ENCODE results near the gene ECEL1.
"Not testable (repeated sequence)": the region's sequence is repeated elsewhere in the genome, so short reads cannot be mapped to it uniquely, and the experiment has no call there.

The ECEL1 gene

DNA sequence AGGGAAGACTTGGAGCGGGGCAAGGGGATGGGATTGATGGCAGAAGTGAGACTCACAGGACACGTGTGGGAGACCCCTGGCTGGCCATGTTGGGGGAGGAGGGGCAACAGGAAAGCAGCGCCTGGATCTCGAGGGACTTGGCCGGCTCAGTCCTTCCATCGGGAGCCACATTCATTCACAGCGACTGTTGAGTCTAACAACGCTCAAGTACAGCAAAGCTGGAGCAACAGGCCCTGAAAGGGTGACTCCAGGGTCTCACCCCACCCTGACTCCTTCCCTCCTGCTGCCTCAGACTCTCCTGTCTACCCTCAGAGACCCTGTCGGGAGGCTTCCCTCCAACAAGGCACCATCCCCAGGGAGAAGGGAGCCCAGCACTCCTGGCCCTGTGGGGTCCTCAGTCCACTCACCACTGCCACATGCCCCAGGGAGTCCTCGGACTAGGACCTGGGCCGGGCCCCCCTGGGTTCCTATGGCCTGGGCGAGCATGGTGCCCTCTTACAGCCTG is 46.4 kb downstream of the ECEL1 start:
- TF ChIP-seq, protein P1, sequence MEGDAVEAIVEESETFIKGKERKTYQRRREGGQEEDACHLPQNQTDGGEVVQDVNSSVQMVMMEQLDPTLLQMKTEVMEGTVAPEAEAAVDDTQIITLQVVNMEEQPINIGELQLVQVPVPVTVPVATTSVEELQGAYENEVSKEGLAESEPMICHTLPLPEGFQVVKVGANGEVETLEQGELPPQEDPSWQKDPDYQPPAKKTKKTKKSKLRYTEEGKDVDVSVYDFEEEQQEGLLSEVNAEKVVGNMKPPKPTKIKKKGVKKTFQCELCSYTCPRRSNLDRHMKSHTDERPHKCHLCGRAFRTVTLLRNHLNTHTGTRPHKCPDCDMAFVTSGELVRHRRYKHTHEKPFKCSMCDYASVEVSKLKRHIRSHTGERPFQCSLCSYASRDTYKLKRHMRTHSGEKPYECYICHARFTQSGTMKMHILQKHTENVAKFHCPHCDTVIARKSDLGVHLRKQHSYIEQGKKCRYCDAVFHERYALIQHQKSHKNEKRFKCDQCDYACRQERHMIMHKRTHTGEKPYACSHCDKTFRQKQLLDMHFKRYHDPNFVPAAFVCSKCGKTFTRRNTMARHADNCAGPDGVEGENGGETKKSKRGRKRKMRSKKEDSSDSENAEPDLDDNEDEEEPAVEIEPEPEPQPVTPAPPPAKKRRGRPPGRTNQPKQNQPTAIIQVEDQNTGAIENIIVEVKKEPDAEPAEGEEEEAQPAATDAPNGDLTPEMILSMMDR (IDR thresholded peaks at IDR 0.05), result no peak
- no peaks in the 10 kb centered on the region for H3K4me1 ChIP-seq (ENCODE audit: control insufficient read depth in 1 of 2, insufficient read depth in 1 of 2, low read depth in 1 of 2, low read length in 1 of 2)
- no peaks in the 10 kb centered on the region for H3K36me3 ChIP-seq
- peaks cover 4% of the 10 kb centered on the region for H3K27me3 ChIP-seq
- H3K4me3 ChIP-seq (ENCODE audit: low read depth in 1 of 2, low read length in 1 of 2), result no peak overlapping the region
- no peak overlapping the region for H3K27ac ChIP-seq
- H3K9me3 ChIP-seq, result no peaks in the 10 kb centered on the region

DNA sequence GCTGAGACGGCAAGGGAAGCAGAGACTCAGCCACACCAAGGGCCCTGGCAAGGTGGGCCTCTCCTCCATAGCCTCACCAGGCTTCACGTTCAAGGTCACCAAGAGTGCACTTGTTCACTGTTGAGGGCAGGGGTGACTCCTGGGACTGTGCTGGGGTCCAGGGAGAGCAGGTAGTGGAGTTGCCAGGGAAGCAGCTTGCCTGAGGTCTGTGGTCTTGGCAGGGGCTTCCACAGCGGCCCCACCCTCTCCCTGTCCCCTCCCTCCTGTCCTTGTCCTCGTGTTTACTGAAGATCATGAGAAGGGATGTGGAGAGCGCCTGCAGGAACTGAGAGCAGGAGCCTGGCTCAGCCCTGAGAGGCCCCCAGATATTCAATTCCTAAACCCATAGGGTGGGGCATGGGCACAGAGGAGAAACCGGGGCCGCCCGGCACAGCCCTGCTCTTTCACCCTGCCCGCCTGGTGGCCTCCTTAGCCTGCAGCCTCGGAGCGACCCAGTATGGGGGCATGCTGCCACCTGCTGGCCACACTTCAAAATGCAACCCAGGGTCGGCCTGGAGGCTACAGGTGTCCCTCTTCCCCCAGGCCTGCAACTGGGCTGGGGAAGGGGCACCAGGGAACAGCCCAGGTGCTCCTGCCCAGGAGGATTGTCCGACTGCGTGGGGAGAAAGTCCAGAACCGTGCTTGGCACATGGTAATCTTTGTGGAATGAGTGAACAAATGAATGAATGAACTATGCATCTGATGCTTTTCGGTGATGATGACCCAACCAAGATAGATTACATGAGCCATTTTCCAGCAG is 47.2 kb downstream of the ECEL1 start:
- not testable (repeated sequence) for H3K9me3 ChIP-seq; H3K4me3 ChIP-seq (ENCODE audit: low read depth in 1 of 2, low read length in 1 of 2); H3K36me3 ChIP-seq; H3K4me1 ChIP-seq (ENCODE audit: control insufficient read depth in 1 of 2, insufficient read depth in 1 of 2, low read depth in 1 of 2, low read length in 1 of 2); H3K27ac ChIP-seq; H3K27me3 ChIP-seq
- TF ChIP-seq, protein P1 (IDR thresholded peaks at IDR 0.05), result peak; percentile 82

DNA sequence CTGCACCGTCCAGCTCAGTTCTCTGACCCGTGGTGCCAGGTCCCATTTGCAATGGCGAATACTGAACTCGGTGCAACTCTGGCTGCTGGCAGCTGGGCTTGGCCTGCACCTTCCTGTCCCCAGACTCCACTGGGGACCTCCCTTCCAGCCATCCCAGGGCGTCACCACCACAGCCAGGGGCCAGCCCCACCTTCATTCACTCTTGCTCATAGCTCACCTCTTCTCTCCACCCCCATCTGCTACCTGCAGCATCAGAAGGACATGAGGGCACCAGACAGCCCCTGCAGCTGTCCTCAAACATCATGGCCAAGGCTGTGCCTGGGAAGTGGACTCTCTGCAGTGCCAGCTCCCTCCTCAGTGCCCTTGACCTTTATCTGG is 47.9 kb downstream of the ECEL1 start:
- TF ChIP-seq, protein P1 (IDR thresholded peaks at IDR 0.05), result no peak
- Histone ChIP-seq H3K4me1 (ENCODE audit: control insufficient read depth in 1 of 2, insufficient read depth in 1 of 2, low read depth in 1 of 2, low read length in 1 of 2) (no peaks in the 10 kb centered on the region), H3K36me3 (no peaks in the 10 kb centered on the region), H3K9me3 (no peaks in the 10 kb centered on the region), H3K27me3 (peaks cover 4% of the 10 kb centered on the region), H3K4me3 (ENCODE audit: low read depth in 1 of 2, low read length in 1 of 2) (no peak overlapping the region), H3K27ac (no peak overlapping the region)

DNA sequence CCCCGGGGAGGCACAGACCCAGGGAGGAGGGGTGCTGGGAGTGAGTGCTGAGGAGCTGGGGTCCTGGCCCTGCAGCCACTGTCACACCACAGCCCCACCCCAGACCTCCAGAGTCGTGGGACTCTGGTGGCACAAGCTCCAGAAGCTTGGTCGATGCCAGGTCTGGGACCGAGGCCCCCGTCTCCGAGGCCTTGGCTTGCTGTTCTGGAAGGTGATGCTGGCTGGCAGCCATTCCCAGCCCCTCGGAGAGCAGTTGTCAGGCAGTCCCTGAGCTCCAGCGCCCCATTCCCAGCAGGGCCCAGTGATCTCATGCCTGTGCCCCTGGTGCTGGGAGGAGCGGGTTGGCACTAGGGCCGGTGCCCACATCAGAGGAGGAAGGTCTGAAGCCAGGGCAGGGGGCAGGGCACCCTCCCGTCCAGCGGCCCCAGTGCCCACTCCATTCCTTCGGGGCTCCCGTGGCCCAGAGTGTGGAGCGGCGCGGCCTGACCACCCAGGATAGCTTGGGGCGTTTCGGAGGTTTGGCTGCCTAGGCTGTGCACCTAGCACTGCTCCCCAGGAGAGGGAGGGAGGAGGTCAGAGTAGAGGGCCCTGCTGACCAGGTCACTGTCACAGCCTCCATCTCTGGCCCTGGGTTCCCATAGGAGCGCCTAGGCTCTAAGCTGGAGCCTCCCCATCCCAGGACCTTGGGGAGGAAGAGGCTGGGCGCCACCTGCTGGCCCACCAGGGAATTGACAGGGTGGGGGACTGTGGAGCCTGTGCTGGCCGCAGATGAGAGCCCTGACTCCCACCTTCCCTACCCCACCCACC is 48.5 kb downstream of the ECEL1 start:
- H3K36me3 ChIP-seq, result no peaks in the 10 kb centered on the region

DNA sequence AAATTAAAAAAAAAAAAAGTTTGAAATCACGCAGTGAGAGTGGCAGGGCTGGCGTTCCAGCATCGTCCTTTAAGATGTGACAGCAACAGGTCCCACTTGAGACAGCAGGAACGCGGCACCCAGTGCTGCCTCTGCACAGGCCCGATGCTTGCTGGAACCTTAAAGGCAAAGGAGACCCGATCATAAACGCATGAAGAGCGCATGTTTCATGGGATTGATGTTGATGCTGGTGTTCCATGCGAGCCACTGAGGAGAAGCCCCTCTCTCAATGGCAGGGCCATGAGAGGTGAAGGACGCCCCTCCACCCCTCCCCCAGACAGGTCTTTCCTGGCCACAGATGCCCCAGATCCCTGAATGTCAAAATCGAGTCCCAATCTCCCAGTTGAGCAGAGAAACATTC is 49.5 kb downstream of the ECEL1 start:
- TF ChIP-seq, protein P1 (IDR thresholded peaks at IDR 0.05), result no peak

More for the DNA sequence above, 48.5 kb downstream of the ECEL1 start:
- no peaks in the 10 kb centered on the region for H3K9me3 ChIP-seq
- peaks cover 4% of the 10 kb centered on the region for H3K27me3 ChIP-seq
- TF ChIP-seq, protein P1 (IDR thresholded peaks at IDR 0.05), result peak; percentile 53
- H3K4me3 ChIP-seq (ENCODE audit: low read depth in 1 of 2, low read length in 1 of 2), result no peak overlapping the region
- H3K4me1 ChIP-seq (ENCODE audit: control insufficient read depth in 1 of 2, insufficient read depth in 1 of 2, low read depth in 1 of 2, low read length in 1 of 2), result no peaks in the 10 kb centered on the region
- H3K27ac ChIP-seq, result no peak overlapping the region

More for the DNA sequence above, 49.5 kb downstream of the ECEL1 start:
- Histone ChIP-seq H3K9me3 (no peaks in the 10 kb centered on the region), H3K4me3 (ENCODE audit: low read depth in 1 of 2, low read length in 1 of 2) (no peak overlapping the region), H3K27ac (no peak overlapping the region), H3K36me3 (no peaks in the 10 kb centered on the region), H3K27me3 (peaks cover 4% of the 10 kb centered on the region), H3K4me1 (ENCODE audit: control insufficient read depth in 1 of 2, insufficient read depth in 1 of 2, low read depth in 1 of 2, low read length in 1 of 2) (no peaks in the 10 kb centered on the region)

Data from neutrophil (primary cell).